GM12878 (cell line): ENCODE results near the gene ETNK2. TPM values are rescaled to one million over a fixed set of nuclear protein-coding genes. Genes with fewer than 3 reads are reported as not detected.

Experiments
- ATAC-seq: fragments of 200-7000 bp; cut with Tn5 transposase; 3 replicates; pipeline ENCODE4 v1.9.1; 2020; ENCODE audit warnings: mild to moderate bottlenecking, moderate library complexity
- BruUV-seq: library from RNA; stranded (reverse); fragments of 400-500 nt; replicated peaks from 2 replicates; lab custom pipeline; 2021; lab: Mats Ljungman, UMichigan
- CTCF ChIA-PET: fragments of 300-600 bp; sonication (Branson Sonifier 250); formaldehyde crosslinking; extraction: SDS; loops from one replicate; lab custom pipeline; 2021; ENCODE audit warnings: inconsistent platforms; lab: Yijun Ruan, JAX
- POLR2A ChIA-PET: fragments of 350-600 bp; formaldehyde crosslinking; extraction: SDS; loops from one replicate; lab custom pipeline; 2021; ENCODE audit warnings: inconsistent platforms; lab: Charles Lee
- RAD21 ChIA-PET: fragments of 300-600 bp; sonication (Branson Sonifier 250); formaldehyde crosslinking; loops from one replicate; lab custom pipeline; 2023; ENCODE audit warnings: antibody characterized with exemption; ENCODE audit not compliant: unreplicated experiment; lab: Charles Lee
- SMC1A ChIA-PET: fragments of 300-600 bp; sonication (Branson Sonifier 250); formaldehyde crosslinking; loops from one replicate; lab custom pipeline; 2023; ENCODE audit not compliant: unreplicated experiment, uncharacterized antibody; lab: Charles Lee
- DNase-seq: peaks from one replicate; pipeline ENCODE4 v3.0.0-alpha.2; 2011; ENCODE audit warnings: low read depth, low spot score
- FAIRE-seq: peaks from 3 replicates; lab custom pipeline; 2011; peaks lifted over from hg19 to GRCh38; lab: Jason Lieb, UNC
- H2AFZ ChIP-seq: 2 replicates; pipeline ENCODE4 v1.6.0; 2011; ENCODE audit warnings: low read depth, low read length, control low read depth; ENCODE audit not compliant: control insufficient read depth
- H3K27ac ChIP-seq: 2 replicates; pipeline ENCODE4 v1.5.1; 2011; ENCODE audit warnings: control low read depth; ENCODE audit not compliant: control insufficient read depth, insufficient read depth
- H3K27me3 ChIP-seq, 2 experiments: replicated peaks in 1 of 2; 2 replicates each; pipeline versions ENCODE4 v1.6.0 to v1.6.1; 2011; ENCODE audit warnings: low read length in 1 of 2; ENCODE audit not compliant: control insufficient read depth in 2 of 2, insufficient read depth in 2 of 2
- H3K36me3 ChIP-seq, 2 experiments: 2 replicates each; pipeline ENCODE4 v1.5.1; 2011; ENCODE audit warnings: low read length in 1 of 2; ENCODE audit not compliant: control insufficient read depth in 2 of 2, insufficient read depth in 2 of 2
- H3K4me1 ChIP-seq: 2 replicates; pipeline ENCODE4 v1.6.1; 2011; ENCODE audit warnings: mild to moderate bottlenecking, low read length, moderate library complexity, mixed read lengths; ENCODE audit not compliant: control insufficient read depth, insufficient read depth
- H3K4me2 ChIP-seq: 2 replicates; pipeline ENCODE4 v1.6.0; 2011; ENCODE audit warnings: control low read depth; ENCODE audit not compliant: control insufficient read depth, insufficient read depth
- H3K4me3 ChIP-seq: fragments of 200-600 bp; sonication (generic); 2 replicates; pipeline ENCODE4 v1.5.1; 2016
- H3K79me2 ChIP-seq: 2 replicates; pipeline ENCODE4 v1.6.0; 2011; ENCODE audit warnings: low read length; ENCODE audit not compliant: control insufficient read depth, insufficient read depth
- H3K9ac ChIP-seq: 2 replicates; pipeline ENCODE4 v1.8.0; 2011; ENCODE audit warnings: low read length, control low read depth, mixed read lengths; ENCODE audit not compliant: control insufficient read depth, insufficient read depth
- H3K9me3 ChIP-seq: replicated peaks from 3 replicates; pipeline ENCODE4 v1.5.1; 2011; ENCODE audit warnings: mild to moderate bottlenecking, low read length; ENCODE audit not compliant: control insufficient read depth, insufficient read depth
- H4K20me1 ChIP-seq: 2 replicates; pipeline ENCODE4 v1.6.0; 2011; ENCODE audit not compliant: control insufficient read depth, insufficient read depth
- ASH2L ChIP-seq: fragments of 300-600, 200-600 bp; sonication (generic); IDR thresholded peaks from 2 replicates; pipeline ENCODE4 v1.6.1; 2017; ENCODE audit warnings: low read depth, mild to moderate bottlenecking, borderline replicate concordance
- BACH1 ChIP-seq: fragments of 450-650 bp; IDR thresholded peaks from 2 replicates; pipeline ENCODE4 v1.6.1; 2017; ENCODE audit warnings: mild to moderate bottlenecking, borderline replicate concordance
- CBX3 ChIP-seq: fragments of 200-600 bp; sonication (generic); IDR thresholded peaks from 2 replicates; pipeline ENCODE4 v1.6.1; 2016; ENCODE audit warnings: low read depth, borderline replicate concordance
- CBX5 ChIP-seq: sonication (generic); IDR thresholded peaks from 2 replicates; pipeline ENCODE4 v1.6.1; 2016; ENCODE audit warnings: low read depth, moderate library complexity, mild to moderate bottlenecking, inconsistent platforms
- CHD2 ChIP-seq: IDR thresholded peaks from 2 replicates; pipeline ENCODE4 v1.6.1; 2011; ENCODE audit warnings: low read depth, low read length, improper control_type of control experiment, borderline replicate concordance
- CHD4 ChIP-seq: fragments of 200-600 bp; sonication (generic); IDR thresholded peaks from 2 replicates; pipeline ENCODE4 v1.6.1; 2016; ENCODE audit warnings: mild to moderate bottlenecking
- CTCF ChIP-seq, 3 experiments: IDR thresholded peaks in 2 of 3; conservative IDR thresholded peaks in 1 of 3; 2 replicates each; pipeline ENCODE4 v1.5.1; 2011; ENCODE audit warnings: low read depth in 3 of 3, low read length in 3 of 3, mild to moderate bottlenecking in 3 of 3, control low read depth in 2 of 3, moderate library complexity in 2 of 3, inconsistent platforms in 1 of 3, mixed read lengths in 1 of 3; ENCODE audit not compliant: control insufficient read depth in 2 of 3, insufficient read depth in 1 of 3; ENCODE audit errors: extremely low read depth in 1 of 3
- E2F8 ChIP-seq: fragments of 450-650 bp; IDR thresholded peaks from 2 replicates; pipeline ENCODE4 v1.6.1; 2018; ENCODE audit warnings: mild to moderate bottlenecking, low read depth, moderate library complexity; ENCODE audit not compliant: partially characterized antibody
- HSF1 ChIP-seq: fragments of 150-350 bp; IDR thresholded peaks from 2 replicates; pipeline ENCODE4 v1.6.1; 2014; ENCODE audit warnings: mild to moderate bottlenecking, low read depth, low read length
- IKZF1 ChIP-seq: fragments of 450-650 bp; conservative IDR thresholded peaks from 2 replicates; pipeline ENCODE4 v1.6.1; 2017; ENCODE audit warnings: antibody characterized with exemption, mild to moderate bottlenecking
- MYC ChIP-seq: IDR thresholded peaks from 2 replicates; pipeline ENCODE4 v1.6.1; 2011; ENCODE audit warnings: mild to moderate bottlenecking, low read length, moderate library complexity, inconsistent platforms; ENCODE audit not compliant: insufficient read depth, insufficient replicate concordance, insufficient read length, severe bottlenecking
- POLR2A ChIP-seq: IDR thresholded peaks from 2 replicates; pipeline ENCODE4 v1.6.1; 2011; ENCODE audit warnings: low read depth, mild to moderate bottlenecking, low read length
- POU2F2 ChIP-seq: IDR thresholded peaks from 3 replicates; pipeline ENCODE4 v1.6.1; 2011; ENCODE audit warnings: low read depth, mild to moderate bottlenecking, low read length, borderline replicate concordance
- RAD21 ChIP-seq: IDR thresholded peaks from 2 replicates; pipeline ENCODE4 v1.6.1; 2011; ENCODE audit warnings: mild to moderate bottlenecking, low read depth, low read length, moderate library complexity; ENCODE audit not compliant: insufficient read depth
- RELB ChIP-seq: fragments of 450-650 bp; IDR thresholded peaks from 2 replicates; pipeline ENCODE4 v1.6.1; 2017; ENCODE audit warnings: low read depth, mild to moderate bottlenecking, moderate library complexity
- USF2 ChIP-seq: IDR thresholded peaks from 2 replicates; pipeline ENCODE4 v1.6.1; 2011; ENCODE audit warnings: low read depth, low read length, improper control_type of control experiment, borderline replicate concordance
- WGBS: methylation state at CpG from one replicate; pipeline ENCODE4 v1.1.6; 2016; ENCODE audit warnings: low lambda C conversion rate; ENCODE audit not compliant: insufficient replicate concordance, insufficient coverage; ENCODE audit errors: missing lambda C conversion rate; 5-methylcytosine and 5-hydroxymethylcytosine counted together
- in situ Hi-C: fragments of 300-500 bp; cut with MboI; formaldehyde crosslinking; loops from 9 replicates; pipeline ENCODE4 v1.14.3; 2018; ENCODE audit warnings: mixed read lengths
- intact Hi-C: fragments of 100-400 bp; cut with micrococcal nuclease; formaldehyde crosslinking; loops from one replicate; pipeline ENCODE4 v1.14.2; 2022; ENCODE audit not compliant: unreplicated experiment
- polyA plus RNA-seq, 11 experiments: library from polyadenylated mRNA; depleted of rRNA in 4 of 11; unstranded in 6 of 11; stranded (reverse) in 5 of 11; fragments of >200 nt; fragmentation: Nextera tagmentation in 4 of 11; fragmentation: Illumina TruSeq in 1 of 11; extraction: Ambion mirVana in 4 of 11; extraction: Trizol in 1 of 11; gene quantifications; 1 replicate in 1 of 11; 2 replicates in 10 of 11; pipeline versions ENCODE4 v1.2.1 to v1.2.3, GENCODE V29; 2011 to 2016; ENCODE audit warnings: inconsistent platforms in 2 of 11, missing spikeins in 2 of 11, low read depth in 1 of 11
- total RNA-seq, 4 experiments: library from RNA; depleted of rRNA in 3 of 4; stranded (reverse); fragments of >200 nt in 3 of 4; fragmentation: Illumina TruSeq in 1 of 4; extraction: Trizol in 1 of 4; gene quantifications; 2 replicates each; pipeline versions ENCODE4 v1.2.1 to v1.2.3, GENCODE V29; 2013 to 2021

The ETNK2 gene
- total and polyA plus RNA-seq, 10 of the 15 experiments (the other 5 are each of a cell fraction or from before 2014, with no cell fraction given) = 0.14 TPM; not detected in 9

GRCh38 chr1:204106825-204107224, 45.0 kb downstream of the ETNK2 start:
- no peak overlapping the region for H2AFZ ChIP-seq
- ChIA-PET SMC1A (interaction anchor here (1.2 kb wide), 1 partner anchor 25 kb away, joined by 4 read pairs; no protein-coding TSS in a partner anchor), CTCF (no interaction called here), RAD21 (no interaction called here), POLR2A (no interaction called here)
- no peaks in the 10 kb centered on the region for H3K36me3 ChIP-seq
- no TSS peak for BruUV-seq
- no peak for ATAC-seq
- no peaks in the 10 kb centered on the region for H3K79me2 ChIP-seq
- no peak overlapping the region for H3K27ac ChIP-seq
- in situ Hi-C loops (no loop called here), intact Hi-C loops (no loop called here)
- no peak overlapping the region for H3K4me3 ChIP-seq
- WGBS = 36% methylated on average over 1 of the region's 1 CpG
- no peaks in the 10 kb centered on the region for H4K20me1 ChIP-seq
- DNase-seq = no peak
- no peak overlapping the region for H3K4me2 ChIP-seq
- peaks cover 3% of the 10 kb centered on the region; the same call in 1 of the 2 replicates for H3K4me1 ChIP-seq
- FAIRE-seq = no peak
- H3K27me3 ChIP-seq = 0 out of 4 replicates have a peak, but pooled peaks cover 0 to 1% of the 10 kb centered on the region in 2 experiments
- no peak overlapping the region for H3K9ac ChIP-seq
- no peaks in the 10 kb centered on the region for H3K9me3 ChIP-seq
- TF ChIP-seq IKZF1 (no peak), HSF1 (no peak), POU2F2 (no peak), CHD4 (no peak), CHD2 (no peak), ASH2L (no peak), RAD21 (no peak), E2F8 (no peak), BACH1 (no peak), USF2 (no peak), RELB (no peak), CBX5 (no peak), POLR2A (no peak), CBX3 (no peak), MYC (no peak), CTCF (IDR thresholded peaks at IDR 0.05 in 2 of 3, conservative IDR thresholded peaks at IDR 0.05 in 1 of 3; ENCODE audit: control insufficient read depth in 2 of 3, extremely low read depth in 1 of 3, insufficient read depth in 1 of 3, low read depth in 3 of 3, low read length in 3 of 3) (no peak)
